NCI-H1694 treated with DMSO at 0.1 percent for 48 hours (cell line): Measurements from ENCODE around the gene HIVEP3.

Source experiments
- DNase-seq: peaks from one replicate; lab custom pipeline; 2025; lab: John Stamatoyannopoulos, UW

HIVEP3 gene

GRCh38 chr1:41515778-41516167, 402.9 kb downstream of the HIVEP3 start:
- no peak for DNase-seq

GRCh38 chr1:41515131-41515678, 403.5 kb downstream of the HIVEP3 start:
- DNase-seq = no peak

GRCh38 chr1:41514381-41514780, 404.3 kb downstream of the HIVEP3 start:
- DNase-seq = no peak

- no peak for DNase-seq
These were observed 405.4 kb downstream of the HIVEP3 start for GRCh38 chr1:41513383-41513735.

GRCh38 chr1:41512701-41513382, 405.9 kb downstream of the HIVEP3 start:
- no peak for DNase-seq

GRCh38 chr1:41511239-41511540, 407.5 kb downstream of the HIVEP3 start:
- DNase-seq = no peak

- DNase-seq = no peak
These were observed 408.0 kb downstream of the HIVEP3 start for GRCh38 chr1:41510531-41511238.

GRCh38 chr1:41509270-41509671, 409.5 kb downstream of the HIVEP3 start:
- no peak for DNase-seq

- DNase-seq = no peak
These were observed 410.4 kb downstream of the HIVEP3 start for GRCh38 chr1:41508290-41508689.

GRCh38 chr1:41507836-41508235, 410.9 kb downstream of the HIVEP3 start:
- DNase-seq = no peak

GRCh38 chr1:41507110-41507720, 411.5 kb downstream of the HIVEP3 start:
- no peak for DNase-seq

GRCh38 chr1:41504114-41505035, 414.3 kb downstream of the HIVEP3 start:
- DNase-seq = no peak

- DNase-seq = no peak
These were observed 415.1 kb downstream of the HIVEP3 start for GRCh38 chr1:41503538-41504113.

- DNase-seq = no peak
These were observed 415.8 kb downstream of the HIVEP3 start for GRCh38 chr1:41502912-41503311.

GRCh38 chr1:41501581-41501980, 417.1 kb downstream of the HIVEP3 start:
- no peak for DNase-seq

- DNase-seq = no peak
These were observed 417.8 kb downstream of the HIVEP3 start for GRCh38 chr1:41500781-41501518.

- DNase-seq = no peak
These were observed 418.3 kb downstream of the HIVEP3 start for GRCh38 chr1:41500378-41500777.

- DNase-seq = no peak
These were observed 419.1 kb downstream of the HIVEP3 start for GRCh38 chr1:41499591-41499990.

GRCh38 chr1:41498804-41499203, 419.9 kb downstream of the HIVEP3 start:
- DNase-seq = no peak

- DNase-seq = no peak
These were observed 420.3 kb downstream of the HIVEP3 start for GRCh38 chr1:41498391-41498790.

- no peak for DNase-seq
These were observed 421.2 kb downstream of the HIVEP3 start for GRCh38 chr1:41497461-41498030.
